Measurements from ENCODE around the gene CCDC82.

GRCh38 chr11:96366024-96366423 lies 23.7 kb downstream of the CCDC82 start:
- TF ChIP-seq, protein P1, sequence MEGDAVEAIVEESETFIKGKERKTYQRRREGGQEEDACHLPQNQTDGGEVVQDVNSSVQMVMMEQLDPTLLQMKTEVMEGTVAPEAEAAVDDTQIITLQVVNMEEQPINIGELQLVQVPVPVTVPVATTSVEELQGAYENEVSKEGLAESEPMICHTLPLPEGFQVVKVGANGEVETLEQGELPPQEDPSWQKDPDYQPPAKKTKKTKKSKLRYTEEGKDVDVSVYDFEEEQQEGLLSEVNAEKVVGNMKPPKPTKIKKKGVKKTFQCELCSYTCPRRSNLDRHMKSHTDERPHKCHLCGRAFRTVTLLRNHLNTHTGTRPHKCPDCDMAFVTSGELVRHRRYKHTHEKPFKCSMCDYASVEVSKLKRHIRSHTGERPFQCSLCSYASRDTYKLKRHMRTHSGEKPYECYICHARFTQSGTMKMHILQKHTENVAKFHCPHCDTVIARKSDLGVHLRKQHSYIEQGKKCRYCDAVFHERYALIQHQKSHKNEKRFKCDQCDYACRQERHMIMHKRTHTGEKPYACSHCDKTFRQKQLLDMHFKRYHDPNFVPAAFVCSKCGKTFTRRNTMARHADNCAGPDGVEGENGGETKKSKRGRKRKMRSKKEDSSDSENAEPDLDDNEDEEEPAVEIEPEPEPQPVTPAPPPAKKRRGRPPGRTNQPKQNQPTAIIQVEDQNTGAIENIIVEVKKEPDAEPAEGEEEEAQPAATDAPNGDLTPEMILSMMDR (IDR thresholded peaks at IDR 0.05): no peak
- TF ChIP-seq ZFX (IDR thresholded peaks at IDR 0.05; ENCODE audit: borderline replicate concordance): no peak
